Measurements from ENCODE around the gene ADGRA3. TPM values are rescaled to one million over a fixed set of nuclear protein-coding genes. Genes with fewer than 3 reads are reported as not detected.
A peak's percentile ranks its signal among the peaks of the same experiment; 100 is the strongest.

ADGRA3 gene
- total RNA-seq, 6 experiments from 2014 or later = 25.0 to 146 (median 60.2) TPM

DNA sequence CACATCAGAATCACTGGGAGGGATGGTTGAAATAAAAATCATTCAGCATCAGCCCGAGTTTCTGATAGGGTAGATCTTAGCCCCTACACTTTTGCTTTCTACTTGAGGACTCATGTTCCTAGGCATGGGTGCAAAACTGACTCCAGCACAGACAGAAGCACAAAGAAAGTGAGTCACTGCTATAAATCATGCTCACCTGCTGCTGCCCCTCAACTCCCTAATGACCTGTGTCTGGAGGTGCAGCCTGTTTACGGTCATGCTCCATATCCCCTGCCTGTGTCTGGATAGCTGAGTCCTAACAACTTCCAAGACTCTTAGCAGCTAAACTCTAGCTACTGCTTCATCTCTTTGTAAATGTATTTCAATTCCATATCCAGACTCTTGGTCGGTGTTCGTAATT is 57.8 kb downstream of the ADGRA3 start:
- no peak overlapping the region for H3K27ac ChIP-seq
- no peak for ATAC-seq
- H3K4me3 ChIP-seq = no peak overlapping the region
- TF ChIP-seq CTCF (IDR thresholded peaks at IDR 0.05) (no peak), POLR2A (IDR thresholded peaks at IDR 0.05) (no peak)
- no peaks in the 10 kb centered on the region for H3K9me3 ChIP-seq
- H3K36me3 ChIP-seq = no peaks in the 10 kb centered on the region
- intact Hi-C loops (cut with DNase I) = no loop called here
- 93% methylated on average over 2 of the region's 4 CpGs for WGBS (ENCODE audit: insufficient coverage, low coverage, low lambda C conversion rate, missing lambda C conversion rate)
- no peaks in the 10 kb centered on the region for H3K27me3 ChIP-seq
- DNase-seq = no peak
- no peaks in the 10 kb centered on the region for H3K4me1 ChIP-seq

DNA sequence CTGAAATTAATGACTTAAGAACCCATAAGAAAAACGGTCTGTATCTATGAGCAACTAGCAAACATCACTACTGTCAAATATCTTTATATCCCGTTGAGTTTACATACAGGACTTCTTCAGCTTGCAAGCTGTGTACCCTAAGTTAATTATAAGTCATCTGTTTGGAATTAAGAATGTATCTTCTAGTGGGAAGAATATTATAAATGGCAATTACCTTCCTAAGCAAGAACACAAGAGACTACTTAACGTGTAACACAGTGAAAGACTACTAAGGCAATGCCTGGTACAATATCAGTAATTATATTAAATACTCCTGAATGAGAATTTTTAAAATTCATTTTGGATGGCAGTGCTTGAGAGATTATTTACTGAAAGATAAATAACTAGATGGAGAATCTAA is 58.5 kb downstream of the ADGRA3 start:
- Histone ChIP-seq H3K27me3 (no peaks in the 10 kb centered on the region), H3K27ac (no peak overlapping the region), H3K4me1 (no peaks in the 10 kb centered on the region), H3K4me3 (no peak overlapping the region), H3K9me3 (no peaks in the 10 kb centered on the region), H3K36me3 (no peaks in the 10 kb centered on the region)
- DNase-seq (no peak), ATAC-seq (no peak)
- TF ChIP-seq POLR2A (IDR thresholded peaks at IDR 0.05) = no peak
- no peak for TF ChIP-seq CTCF (IDR thresholded peaks at IDR 0.05)
- 77% methylated on average over 3 of the region's 3 CpGs for WGBS (ENCODE audit: insufficient coverage, low coverage, low lambda C conversion rate, missing lambda C conversion rate)
- intact Hi-C loops (cut with DNase I) = no loop called here

DNA sequence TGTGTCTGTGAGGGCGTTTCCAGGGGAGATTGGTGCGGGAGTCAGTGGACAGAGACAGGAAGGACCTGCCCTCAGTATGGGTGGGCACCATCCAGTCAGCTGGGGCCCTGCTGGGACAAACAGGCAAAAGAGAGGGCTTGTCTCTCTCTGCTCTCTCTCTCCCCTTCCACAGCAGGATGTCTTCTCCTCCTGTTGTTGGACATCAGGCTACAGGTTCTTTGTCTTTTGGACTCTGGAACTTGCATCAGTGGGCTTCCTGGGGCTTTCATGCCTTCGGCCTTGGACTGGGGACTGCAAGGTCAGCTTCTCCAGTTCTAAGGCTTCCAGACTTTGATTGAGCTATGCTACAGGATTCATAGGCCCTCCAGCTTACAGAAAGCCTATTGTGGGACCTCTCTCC is 59.6 kb downstream of the ADGRA3 start:
- no peaks in the 10 kb centered on the region for H3K4me1 ChIP-seq
- no peak for TF ChIP-seq POLR2A (IDR thresholded peaks at IDR 0.05)
- TF ChIP-seq CTCF (IDR thresholded peaks at IDR 0.05) = no peak
- intact Hi-C loops (cut with DNase I) = no loop called here
- WGBS (ENCODE audit: insufficient coverage, low coverage, low lambda C conversion rate, missing lambda C conversion rate) = 58% methylated on average over 2 of the region's 3 CpGs
- no peak overlapping the region for H3K27ac ChIP-seq
- peak in 2 of 4 donors; percentile 7 to 27 for ATAC-seq
- no peak for DNase-seq
- no peaks in the 10 kb centered on the region for H3K27me3 ChIP-seq
- no peak overlapping the region for H3K4me3 ChIP-seq
- no peaks in the 10 kb centered on the region for H3K9me3 ChIP-seq
- no peaks in the 10 kb centered on the region for H3K36me3 ChIP-seq

DNA sequence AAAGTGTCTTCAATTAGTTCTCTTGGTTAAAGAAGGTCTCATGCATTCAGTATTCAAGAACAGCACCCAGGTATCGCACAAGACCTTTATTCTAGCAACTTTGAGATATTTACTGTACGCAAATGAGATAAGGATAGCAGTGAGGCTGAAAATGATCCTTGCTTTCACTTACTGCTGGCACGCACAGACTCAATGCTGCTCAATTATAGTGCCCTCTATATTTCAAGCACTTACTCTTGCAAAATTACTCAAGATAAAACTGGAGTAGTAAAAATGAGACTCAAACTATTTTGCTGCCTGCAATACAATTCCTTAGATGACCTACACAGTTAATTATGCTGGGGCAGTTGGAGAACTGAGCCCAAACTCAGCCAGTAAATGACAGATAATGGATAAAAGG is 60.9 kb downstream of the ADGRA3 start:
- DNase-seq (no peak), ATAC-seq (peak in 1 of 4 donors; percentile 25)
- Histone ChIP-seq H3K9me3 (no peaks in the 10 kb centered on the region), H3K27me3 (no peaks in the 10 kb centered on the region), H3K27ac (no peak overlapping the region), H3K4me1 (no peaks in the 10 kb centered on the region), H3K36me3 (no peaks in the 10 kb centered on the region), H3K4me3 (no peak overlapping the region)
- WGBS (ENCODE audit: insufficient coverage, low coverage, low lambda C conversion rate, missing lambda C conversion rate) = 90% methylated on average over 2 of the region's 3 CpGs
- intact Hi-C loops (cut with DNase I) = no loop called here
- TF ChIP-seq CTCF (IDR thresholded peaks at IDR 0.05) = no peak
- TF ChIP-seq POLR2A (IDR thresholded peaks at IDR 0.05) = no peak
